MM.1S (cell line): ENCODE measurements around the gene SLC26A2.

ENCODE experiments used
- DNase-seq: peaks from one replicate; pipeline ENCODE4 v3.0.0-alpha.2; 2015
- H2AFZ ChIP-seq: fragments of 300-600 bp; sonication (generic); 2 replicates; pipeline ENCODE4 v1.6.0; 2016; ENCODE audit warnings: antibody characterized with exemption, low read length
- H3F3A ChIP-seq: fragments of 300-600 bp; sonication (generic); 2 replicates; pipeline ENCODE4 v1.6.1; 2016; ENCODE audit warnings: mild to moderate bottlenecking, antibody characterized with exemption, low read length, moderate library complexity, mixed read lengths; ENCODE audit not compliant: insufficient read depth
- H3K27ac ChIP-seq: fragments of 300-600 bp; sonication (generic); 2 replicates; pipeline ENCODE4 v1.5.1; 2016; ENCODE audit warnings: mild to moderate bottlenecking, low read length
- H3K27me3 ChIP-seq: fragments of 300-600 bp; sonication (generic); replicated peaks from 2 replicates; pipeline ENCODE4 v1.6.0; 2016; ENCODE audit warnings: low read length; ENCODE audit not compliant: insufficient read depth
- H3K36me3 ChIP-seq: fragments of 300-600 bp; sonication (generic); replicated peaks from 2 replicates; pipeline ENCODE4 v1.6.1; 2016; ENCODE audit warnings: mild to moderate bottlenecking, low read length, mixed read lengths; ENCODE audit not compliant: insufficient read depth
- H3K4me1 ChIP-seq: fragments of 300-600 bp; sonication (generic); 2 replicates; pipeline ENCODE4 v1.6.1; 2016; ENCODE audit warnings: low read length, mixed read lengths
- H3K4me2 ChIP-seq: fragments of 300-600 bp; sonication (generic); 2 replicates; pipeline ENCODE4 v1.6.0; 2016; ENCODE audit warnings: low read depth, low read length
- H3K4me3 ChIP-seq: fragments of 300-600 bp; sonication (generic); 2 replicates; pipeline ENCODE4 v1.5.1; 2016; ENCODE audit warnings: low read length, mixed read lengths
- H3K79me2 ChIP-seq: fragments of 300-600 bp; sonication (generic); 2 replicates; pipeline ENCODE4 v1.6.1; 2016; ENCODE audit warnings: mixed run types, low read length, mixed read lengths
- H3K9ac ChIP-seq: fragments of 300-600 bp; sonication (generic); 2 replicates; pipeline ENCODE4 v1.6.1; 2016; ENCODE audit warnings: low read length, mixed read lengths
- H3K9me2 ChIP-seq: fragments of 300-600 bp; sonication (generic); replicated peaks from 2 replicates; pipeline ENCODE4 v1.6.1; 2016; ENCODE audit warnings: mild to moderate bottlenecking, low read length, mixed read lengths; ENCODE audit not compliant: insufficient read depth
- H3K9me3 ChIP-seq: fragments of 300-600 bp; sonication (generic); replicated peaks from 2 replicates; pipeline ENCODE4 v1.6.1; 2016; ENCODE audit warnings: mild to moderate bottlenecking, low read length, mixed read lengths; ENCODE audit not compliant: insufficient read depth
- H4K20me1 ChIP-seq: fragments of 300-600 bp; sonication (generic); 2 replicates; pipeline ENCODE4 v1.6.1; 2016; ENCODE audit warnings: mild to moderate bottlenecking, low read length, moderate library complexity, mixed read lengths; ENCODE audit not compliant: insufficient read depth
- CTCF ChIP-seq: fragments of 300-600 bp; sonication (generic); IDR thresholded peaks from 2 replicates; pipeline ENCODE4 v1.5.1; 2016; ENCODE audit warnings: antibody characterized with exemption, low read length, mixed read lengths
- EZH2 ChIP-seq: fragments of 300-600 bp; sonication (generic); optimal IDR thresholded peaks from 2 replicates; pipeline ENCODE3; 2017; ENCODE audit warnings: low read depth, mild to moderate bottlenecking, antibody characterized with exemption, low read length, mixed read lengths
- EZH2phosphoT487 ChIP-seq: fragments of 300-600 bp; sonication (generic); IDR thresholded peaks from 2 replicates; pipeline ENCODE4 v1.6.1; 2018; ENCODE audit warnings: antibody characterized with exemption, low read length

Gene SLC26A2

GRCh38 chr5:149988126-149988525 lies 27.6 kb downstream of the SLC26A2 start:
- Histone ChIP-seq H3K9me3 (no peaks in the 10 kb centered on the region), H3K36me3 (no peaks in the 10 kb centered on the region), H3K9ac (no peak overlapping the region), H3F3A (no peaks in the 10 kb centered on the region), H3K9me2 (no peaks in the 10 kb centered on the region), H3K4me2 (no peak overlapping the region), H3K27ac (no peak overlapping the region), H3K27me3 (no peaks in the 10 kb centered on the region), H3K4me3 (no peak overlapping the region), H4K20me1 (no peaks in the 10 kb centered on the region), H2AFZ (no peak overlapping the region), H3K4me1 (no peaks in the 10 kb centered on the region), H3K79me2 (no peaks in the 10 kb centered on the region)
- no peak for DNase-seq
- TF ChIP-seq CTCF (no peak), EZH2 (no peak), EZH2phosphoT487 (no peak)

- no peaks in the 10 kb centered on the region for H3K9me3 ChIP-seq
- H3K79me2 ChIP-seq = no peaks in the 10 kb centered on the region
- no peaks in the 10 kb centered on the region for H3K27me3 ChIP-seq
- no peaks in the 10 kb centered on the region for H3K36me3 ChIP-seq
- H3K27ac ChIP-seq = no peak overlapping the region
- no peak overlapping the region for H2AFZ ChIP-seq
- no peak overlapping the region for H3K9ac ChIP-seq
- no peaks in the 10 kb centered on the region for H3K9me2 ChIP-seq
- TF ChIP-seq EZH2 (no peak), EZH2phosphoT487 (no peak), CTCF (peak; percentile 86)
- H3K4me3 ChIP-seq = no peak overlapping the region
- no peaks in the 10 kb centered on the region for H3K4me1 ChIP-seq
- DNase-seq = peak; percentile 68
- H3F3A ChIP-seq = no peaks in the 10 kb centered on the region
- no peak overlapping the region for H3K4me2 ChIP-seq
- no peaks in the 10 kb centered on the region for H4K20me1 ChIP-seq
Measured at GRCh38 chr5:149990518-149991376, 30.2 kb downstream of the SLC26A2 start.

GRCh38 chr5:149993471-149993870 lies 32.9 kb downstream of the SLC26A2 start:
- no peaks in the 10 kb centered on the region for H3K79me2 ChIP-seq
- no peaks in the 10 kb centered on the region for H3K9me3 ChIP-seq
- H3F3A ChIP-seq = no peaks in the 10 kb centered on the region
- H3K27ac ChIP-seq = no peak overlapping the region
- TF ChIP-seq EZH2phosphoT487 (no peak), EZH2 (no peak), CTCF (no peak)
- no peaks in the 10 kb centered on the region for H3K27me3 ChIP-seq
- H3K9ac ChIP-seq = no peak overlapping the region
- no peak overlapping the region for H3K4me2 ChIP-seq
- no peaks in the 10 kb centered on the region for H3K36me3 ChIP-seq
- H3K4me3 ChIP-seq = no peak overlapping the region
- no peaks in the 10 kb centered on the region for H3K9me2 ChIP-seq
- no peaks in the 10 kb centered on the region for H3K4me1 ChIP-seq
- no peak overlapping the region for H2AFZ ChIP-seq
- DNase-seq = no peak
- H4K20me1 ChIP-seq = no peaks in the 10 kb centered on the region
